Activated CD4-positive, alpha-beta T cell treated with anti-CD3 and anti-CD28 coated beads for 48 hours (primary cell): ENCODE measurements around the gene SIK1.
"Not testable (repeated sequence)": the region's sequence is repeated elsewhere in the genome, so short reads cannot be mapped to it uniquely, and the experiment has no call there.

Experiments used
- DNase-seq: peaks from one replicate; pipeline ENCODE4 v3.0.0-alpha.2; 2020

The SIK1 gene

DNA sequence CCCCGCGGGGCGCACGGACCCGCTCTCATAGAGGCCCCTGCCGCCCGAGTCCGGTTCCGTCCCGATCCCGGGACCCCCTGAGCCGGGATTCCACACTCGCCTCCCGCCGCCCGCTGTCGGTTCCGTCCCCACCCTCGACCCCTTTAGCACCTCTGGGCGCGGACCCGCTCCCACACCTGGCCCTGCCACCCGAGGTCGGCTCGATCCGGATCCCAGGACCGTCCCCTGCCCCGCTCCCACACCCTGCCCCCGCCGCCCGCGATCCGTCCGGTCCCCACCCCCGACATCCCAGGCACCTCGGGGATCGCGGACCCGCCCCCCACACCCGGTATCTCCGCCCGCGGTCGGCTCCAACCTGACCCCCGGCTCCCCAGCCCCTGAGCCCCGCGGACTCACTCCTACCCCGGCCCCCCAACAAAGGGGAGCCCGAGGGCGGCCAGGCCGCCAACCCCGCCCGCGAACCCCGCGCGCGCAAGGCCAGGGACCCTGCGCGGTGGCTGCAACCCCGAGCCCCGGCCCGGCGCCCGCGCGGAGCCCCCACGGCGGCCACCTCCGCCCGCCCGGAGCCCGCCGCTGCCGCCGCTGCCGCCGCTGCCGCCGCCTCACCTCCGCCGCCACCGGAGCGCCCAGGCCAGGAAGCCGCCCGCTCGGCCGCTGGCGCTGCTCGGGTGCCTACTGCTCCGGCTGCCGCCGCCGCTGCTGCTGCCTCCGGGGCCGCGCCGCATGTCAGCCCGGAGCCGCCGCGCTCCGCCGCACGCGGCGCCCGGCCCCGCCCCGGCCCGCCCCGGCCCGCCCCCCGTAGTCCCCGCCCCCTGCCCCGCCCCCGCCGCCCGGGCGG lies at the start of gene SIK1:
Gene SIK1, minus strand, starts transcription at position 728 of the 838 bp plus-strand sequence. CDS start 953 bp downstream, outside the sequence.
- DNase-seq = not testable (repeated sequence)

DNA sequence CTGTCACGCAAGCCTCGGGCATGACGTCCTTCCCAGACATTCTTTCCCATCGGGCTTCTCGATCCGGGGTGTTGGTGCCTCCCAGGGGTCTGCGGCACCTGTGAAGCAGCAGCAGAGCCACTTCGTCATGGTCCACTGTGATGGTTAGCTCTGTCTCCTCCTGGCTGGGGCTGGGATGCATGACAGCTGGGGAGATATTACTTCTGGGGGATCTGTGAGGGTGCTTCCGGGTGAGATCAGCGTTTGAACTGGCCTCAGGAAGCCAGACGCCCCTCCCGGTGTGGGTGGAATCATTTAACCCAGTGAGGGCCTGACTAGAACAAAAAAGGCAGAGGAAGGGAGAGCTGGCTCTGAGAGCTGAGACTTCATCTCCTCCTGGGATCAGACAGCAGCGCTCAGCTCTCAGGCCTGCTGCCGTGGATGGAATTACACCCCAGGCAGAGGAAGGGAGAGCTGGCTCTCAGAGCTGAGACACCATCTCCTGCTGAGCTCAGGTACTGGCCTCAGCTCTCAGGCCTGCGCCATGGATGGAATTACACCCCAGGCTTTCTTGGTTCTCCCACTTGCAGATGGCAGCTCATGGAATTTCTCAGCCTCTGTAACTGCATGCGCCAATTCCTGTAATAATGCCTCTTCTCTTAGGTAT lies 44.8 kb upstream of the SIK1 start:
- not testable (repeated sequence) for DNase-seq

DNA sequence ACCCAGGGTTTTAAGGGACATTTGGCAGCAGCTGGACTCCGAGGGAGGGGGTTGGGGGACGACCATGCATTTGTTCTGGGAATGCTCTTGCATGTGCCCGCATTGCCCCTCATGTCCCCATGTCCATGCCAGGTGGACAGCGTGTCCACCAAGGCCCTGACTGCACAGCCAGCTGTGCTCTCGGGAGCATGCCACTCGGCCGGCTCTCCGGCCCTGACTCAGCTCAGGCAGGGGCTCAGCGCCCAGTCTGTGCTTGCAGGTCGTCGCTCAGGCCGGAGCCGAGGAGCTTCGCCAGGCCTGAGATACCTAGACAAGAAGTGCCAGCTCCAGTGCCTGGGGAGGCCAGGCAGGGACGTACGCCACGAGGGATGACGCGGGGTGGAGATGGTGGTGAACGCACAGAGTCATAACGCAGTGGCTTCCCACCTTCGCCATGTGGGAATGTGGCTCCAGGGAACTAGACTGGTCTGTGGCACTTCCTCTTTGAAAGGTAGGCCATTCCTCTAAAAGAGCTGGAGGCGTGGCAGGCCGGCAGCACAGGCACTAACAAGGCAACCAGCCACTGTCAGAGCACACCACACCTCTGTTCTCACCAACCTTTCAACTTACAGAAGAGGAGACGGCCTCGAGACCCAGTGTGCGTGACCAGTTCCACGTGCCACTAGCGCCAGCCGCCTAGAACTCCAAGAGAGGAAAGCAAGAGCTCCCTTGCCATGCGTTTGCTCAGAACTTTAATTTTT lies 43.0 kb upstream of the SIK1 start:
- DNase-seq = not testable (repeated sequence)

DNA sequence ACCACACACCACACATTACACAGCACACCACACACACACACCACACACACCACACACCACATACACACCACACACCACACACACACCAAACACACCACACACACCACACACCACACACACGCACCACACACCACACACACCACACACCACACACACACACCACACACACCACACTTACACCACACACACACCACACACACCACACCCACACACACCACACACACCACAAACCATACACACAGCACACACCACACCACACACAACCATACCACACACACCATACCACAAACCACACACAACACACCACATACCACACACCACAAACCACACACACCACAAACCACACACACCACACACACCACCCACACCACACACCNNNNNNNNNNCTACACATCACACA lies 40.9 kb upstream of the SIK1 start:
- DNase-seq = no peak

DNA sequence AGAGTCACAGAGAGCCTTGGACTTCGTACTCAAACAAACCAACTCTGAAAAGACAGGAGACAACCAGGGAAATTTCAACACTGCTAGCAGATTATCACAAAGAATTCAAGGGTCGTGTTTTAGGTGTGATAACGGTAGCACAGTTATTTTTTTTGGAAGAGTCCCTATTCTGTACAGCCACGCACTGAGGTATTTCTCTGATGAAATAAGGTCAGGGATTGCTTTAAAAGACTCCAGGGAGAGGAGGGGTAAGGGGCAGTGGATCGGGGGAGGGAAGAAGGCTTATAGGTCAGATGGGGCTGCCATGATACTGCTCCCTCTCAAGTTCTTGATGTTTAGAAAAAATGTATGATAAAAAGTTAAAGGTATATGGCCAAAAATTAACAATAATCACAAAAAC lies 38.2 kb upstream of the SIK1 start:
- DNase-seq = not testable (repeated sequence)

- not testable (repeated sequence) for DNase-seq
These were observed 36.7 kb upstream of the SIK1 start for GRCh38 chr21:43463498-43464261.

DNA sequence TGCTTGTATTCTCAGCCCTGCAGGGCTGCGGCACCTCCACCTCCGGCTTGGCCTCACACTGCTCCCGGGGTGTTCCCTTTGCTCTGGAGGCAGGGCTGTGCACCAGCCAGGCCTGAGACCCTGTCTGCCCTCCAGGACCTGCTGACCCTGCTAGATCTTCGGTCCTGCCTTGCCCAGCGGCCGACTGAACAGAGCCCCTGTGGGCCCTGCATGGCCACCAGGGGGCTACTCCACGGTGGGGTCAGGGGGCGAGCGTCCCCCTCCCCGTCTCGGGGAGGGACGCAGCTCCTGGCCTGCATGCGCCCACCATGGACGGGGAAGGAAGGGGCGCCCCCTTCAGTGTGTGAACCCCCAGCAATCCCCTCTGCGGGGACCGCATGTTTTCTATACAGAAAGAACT lies 36.0 kb upstream of the SIK1 start:
- DNase-seq = not testable (repeated sequence)

- not testable (repeated sequence) for DNase-seq
These were observed 33.5 kb upstream of the SIK1 start for GRCh38 chr21:43460475-43460874.

GRCh38 chr21:43458995-43459394 lies 32.1 kb upstream of the SIK1 start:
- not testable (repeated sequence) for DNase-seq

- DNase-seq = not testable (repeated sequence)
These were observed 29.8 kb upstream of the SIK1 start for GRCh38 chr21:43456616-43457314.

DNA sequence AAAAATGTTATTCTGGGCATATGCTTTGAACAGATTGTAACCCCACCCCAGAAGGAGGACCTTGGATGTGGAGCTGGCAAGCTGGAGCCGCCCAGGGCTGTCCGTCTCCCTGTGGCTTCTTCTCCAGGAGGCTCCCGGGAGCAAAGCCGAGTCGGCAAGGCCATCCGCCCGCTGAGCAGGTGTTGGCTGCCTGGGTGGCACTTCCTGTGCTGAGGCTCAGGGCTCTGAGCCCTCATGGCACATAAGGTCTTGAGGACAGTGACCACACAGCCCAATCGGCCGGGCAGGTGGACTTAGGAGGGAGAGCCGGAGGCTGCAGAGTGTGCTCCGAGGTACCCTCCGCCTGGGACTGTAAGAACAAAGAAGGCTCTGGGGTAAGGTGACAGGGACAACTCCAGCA lies 28.8 kb upstream of the SIK1 start:
- DNase-seq = not testable (repeated sequence)

GRCh38 chr21:43454176-43454575 lies 27.2 kb upstream of the SIK1 start:
- DNase-seq = not testable (repeated sequence)

- DNase-seq = not testable (repeated sequence)
These were observed 24.9 kb upstream of the SIK1 start for GRCh38 chr21:43451850-43452249.

- not testable (repeated sequence) for DNase-seq
These were observed 23.4 kb upstream of the SIK1 start for GRCh38 chr21:43450287-43450686.

GRCh38 chr21:43447353-43447977 lies 20.5 kb upstream of the SIK1 start:
- not testable (repeated sequence) for DNase-seq

GRCh38 chr21:43446277-43446932 lies 19.5 kb upstream of the SIK1 start:
- DNase-seq = not testable (repeated sequence)

- not testable (repeated sequence) for DNase-seq
These were observed 17.6 kb upstream of the SIK1 start for GRCh38 chr21:43444524-43444923.

DNA sequence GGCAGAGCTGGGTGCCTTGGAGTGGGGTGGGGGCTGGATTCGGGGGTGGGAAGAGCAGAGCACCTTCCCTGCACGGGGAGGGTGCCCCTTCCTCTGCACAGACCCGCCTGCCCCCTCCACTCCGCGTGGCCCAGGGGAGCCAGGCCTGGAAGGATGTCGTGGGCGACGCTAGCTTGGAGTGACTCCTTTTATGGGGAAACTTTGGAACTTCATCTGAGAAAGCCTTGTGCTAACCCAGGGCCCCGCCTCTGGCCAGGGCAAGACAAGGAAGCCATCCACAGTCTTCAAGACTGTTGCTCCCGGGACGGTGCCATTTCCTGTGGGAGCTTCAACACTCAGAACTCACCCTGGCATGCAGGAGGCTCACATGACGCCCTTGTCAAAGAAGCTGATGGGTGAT lies 15.6 kb upstream of the SIK1 start:
- not testable (repeated sequence) for DNase-seq

GRCh38 chr21:43440835-43441727 lies 14.2 kb upstream of the SIK1 start:
- not testable (repeated sequence) for DNase-seq
